GM23338 (cell line): ENCODE data around the gene ERVV-1.

ENCODE experiments used
- CREB1 ChIP-seq: fragments of 250-450 bp; sonication (Bioruptor Pico); IDR thresholded peaks from 2 replicates; pipeline ENCODE4 v1.5.0; 2020; ENCODE audit warnings: low read depth, mild to moderate bottlenecking, moderate library complexity
- CTCF ChIP-seq, 2 experiments: fragments of 200-600 bp in 1 of 2; sonication (generic) in 1 of 2; conservative IDR thresholded peaks; 2 replicates each; pipeline versions ENCODE4 v1.5.1 to v1.6.1; 2016 to 2017; ENCODE audit warnings: antibody characterized with exemption in 2 of 2, low read depth in 2 of 2, mild to moderate bottlenecking in 2 of 2, moderate library complexity in 1 of 2
- EZH2 ChIP-seq: fragments of 200-600 bp; sonication (generic); IDR thresholded peaks from one replicate; pipeline ENCODE4 v1.8.0; 2017; ENCODE audit warnings: antibody characterized with exemption, mild to moderate bottlenecking, low read depth; ENCODE audit not compliant: unreplicated experiment
- EZH2phosphoT487 ChIP-seq: fragments of 200-600 bp; sonication (generic); IDR thresholded peaks from one replicate; pipeline ENCODE4 v1.8.1; 2018; ENCODE audit warnings: antibody characterized with exemption; ENCODE audit not compliant: unreplicated experiment
- POLR2AphosphoS5 ChIP-seq: IDR thresholded peaks from 2 replicates; pipeline ENCODE4 v1.6.1; 2016; ENCODE audit warnings: antibody characterized with exemption, low read depth
- REST ChIP-seq: IDR thresholded peaks from one replicate; pipeline ENCODE4 v1.6.1; 2018; ENCODE audit warnings: antibody characterized with exemption; ENCODE audit not compliant: unreplicated experiment
- STAT1 ChIP-seq: IDR thresholded peaks from one replicate; pipeline ENCODE4 v1.6.1; 2016; ENCODE audit warnings: antibody characterized with exemption; ENCODE audit not compliant: unreplicated experiment
- ZNF114 ChIP-seq: fragments of 250-450 bp; sonication (Bioruptor Pico); IDR thresholded peaks from 2 replicates; pipeline ENCODE4 v1.5.0; 2020; ENCODE audit warnings: mild to moderate bottlenecking, moderate library complexity
- ZNF331 ChIP-seq: fragments of 250-450 bp; sonication (Bioruptor Pico); IDR thresholded peaks from 2 replicates; pipeline ENCODE4 v1.5.0; 2020; ENCODE audit warnings: low read depth, mild to moderate bottlenecking, moderate library complexity

- TF ChIP-seq CTCF (conservative IDR thresholded peaks at IDR 0.05; ENCODE audit: low read depth in 2 of 2) (no peak), EZH2 (no peak), ZNF114 (CRISPR knock-in tag) (no peak), REST (no peak), POLR2AphosphoS5 (no peak), STAT1 (no peak), CREB1 (CRISPR knock-in tag) (no peak), EZH2phosphoT487 (no peak), ZNF331 (CRISPR knock-in tag) (no peak)
Observed at GRCh38 chr19:52990759-52991418, 22.8 kb upstream of the ERVV-1 start.
